ENCODE data around the gene CUEDC1. TPM values are rescaled to one million over a fixed set of nuclear protein-coding genes. Genes with fewer than 3 reads are reported as not detected.

The CUEDC1 gene
- total RNA-seq, 4 donors from 2014 or later, result 30.3 to 72.2 (median 51.2) TPM

DNA sequence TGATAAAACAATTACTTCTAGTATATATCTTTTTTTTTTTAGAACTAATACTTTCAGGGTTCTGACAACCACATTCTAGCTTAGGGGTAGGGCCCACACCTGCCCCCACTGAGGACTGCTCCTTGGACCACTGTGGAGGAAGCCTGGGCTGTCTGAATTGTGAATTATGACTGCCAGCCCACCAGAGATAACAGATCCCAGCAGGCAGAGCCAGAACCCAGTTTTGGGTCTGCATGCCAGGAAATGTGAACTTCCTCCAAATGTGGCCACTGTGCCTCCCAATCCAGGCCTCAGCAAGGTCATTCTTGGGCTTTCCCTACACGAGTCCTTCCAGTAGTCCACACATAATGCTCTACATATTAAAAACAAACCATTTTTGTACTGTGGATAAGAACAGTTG lies 16.9 kb upstream of the CUEDC1 start:
- 44% methylated on average over 1 of the region's 1 CpG for WGBS
- Histone ChIP-seq H3K36me3 (peaks cover 28 to 61% (median 44%) of the 10 kb centered on the region in 4 donors), H3K4me1 (peaks cover 24 to 31% (median 24%) of the 10 kb centered on the region in 4 donors), H3K4me3 (no peak overlapping the region), H3K27ac (replicated peaks in 1 of 4) (no peak overlapping the region), H3K27me3 (no peaks in the 10 kb centered on the region), H3K9me3 (no peaks in the 10 kb centered on the region)
- TF ChIP-seq, protein P1, sequence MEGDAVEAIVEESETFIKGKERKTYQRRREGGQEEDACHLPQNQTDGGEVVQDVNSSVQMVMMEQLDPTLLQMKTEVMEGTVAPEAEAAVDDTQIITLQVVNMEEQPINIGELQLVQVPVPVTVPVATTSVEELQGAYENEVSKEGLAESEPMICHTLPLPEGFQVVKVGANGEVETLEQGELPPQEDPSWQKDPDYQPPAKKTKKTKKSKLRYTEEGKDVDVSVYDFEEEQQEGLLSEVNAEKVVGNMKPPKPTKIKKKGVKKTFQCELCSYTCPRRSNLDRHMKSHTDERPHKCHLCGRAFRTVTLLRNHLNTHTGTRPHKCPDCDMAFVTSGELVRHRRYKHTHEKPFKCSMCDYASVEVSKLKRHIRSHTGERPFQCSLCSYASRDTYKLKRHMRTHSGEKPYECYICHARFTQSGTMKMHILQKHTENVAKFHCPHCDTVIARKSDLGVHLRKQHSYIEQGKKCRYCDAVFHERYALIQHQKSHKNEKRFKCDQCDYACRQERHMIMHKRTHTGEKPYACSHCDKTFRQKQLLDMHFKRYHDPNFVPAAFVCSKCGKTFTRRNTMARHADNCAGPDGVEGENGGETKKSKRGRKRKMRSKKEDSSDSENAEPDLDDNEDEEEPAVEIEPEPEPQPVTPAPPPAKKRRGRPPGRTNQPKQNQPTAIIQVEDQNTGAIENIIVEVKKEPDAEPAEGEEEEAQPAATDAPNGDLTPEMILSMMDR (IDR thresholded peaks at IDR 0.05), result no peak
- TF ChIP-seq POLR2AphosphoS5 (IDR thresholded peaks at IDR 0.05) (no peak), POLR2A (IDR thresholded peaks at IDR 0.05; ENCODE audit: low read depth) (no peak), EP300 (IDR thresholded peaks at IDR 0.05) (no peak)
- peak; percentile 50 for DNase-seq (ENCODE audit: extremely low spot score)
- intact Hi-C loops (cut with DNase I), result no loop called here

DNA sequence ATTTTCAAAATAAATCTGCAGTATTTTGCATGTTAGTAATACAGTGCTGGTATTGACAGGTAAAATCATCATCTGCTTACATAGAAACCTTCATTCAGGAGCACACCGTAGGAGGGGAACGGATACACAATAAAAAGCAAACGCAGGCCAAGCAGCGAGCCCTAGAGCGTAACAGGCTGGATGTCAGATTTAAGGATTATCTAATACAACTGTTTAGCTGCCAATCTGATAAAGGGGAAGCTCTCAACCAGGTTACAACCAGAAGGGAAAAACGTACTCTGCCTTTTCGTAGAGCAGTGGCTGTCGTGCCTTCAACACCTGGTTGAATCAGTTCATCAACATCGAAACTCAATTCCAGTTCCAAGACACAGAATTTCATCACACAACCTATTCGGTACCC lies 16.4 kb upstream of the CUEDC1 start:
- DNase-seq (ENCODE audit: extremely low spot score), result peak; percentile 50
- 73% methylated on average over 10 of the region's 10 CpGs for WGBS
- TF ChIP-seq EP300 (IDR thresholded peaks at IDR 0.05), result no peak
- TF ChIP-seq POLR2AphosphoS5 (IDR thresholded peaks at IDR 0.05), result no peak
- peaks cover 19 to 31% (median 23%) of the 10 kb centered on the region in 4 donors for H3K4me1 ChIP-seq
- no peak overlapping the region for H3K27ac ChIP-seq (replicated peaks in 1 of 4)
- H3K27me3 ChIP-seq, result no peaks in the 10 kb centered on the region
- intact Hi-C loops (cut with DNase I), result no loop called here
- H3K9me3 ChIP-seq, result no peaks in the 10 kb centered on the region
- peaks cover 22 to 55% (median 39%) of the 10 kb centered on the region in 4 donors for H3K36me3 ChIP-seq
- H3K4me3 ChIP-seq, result no peak overlapping the region

DNA sequence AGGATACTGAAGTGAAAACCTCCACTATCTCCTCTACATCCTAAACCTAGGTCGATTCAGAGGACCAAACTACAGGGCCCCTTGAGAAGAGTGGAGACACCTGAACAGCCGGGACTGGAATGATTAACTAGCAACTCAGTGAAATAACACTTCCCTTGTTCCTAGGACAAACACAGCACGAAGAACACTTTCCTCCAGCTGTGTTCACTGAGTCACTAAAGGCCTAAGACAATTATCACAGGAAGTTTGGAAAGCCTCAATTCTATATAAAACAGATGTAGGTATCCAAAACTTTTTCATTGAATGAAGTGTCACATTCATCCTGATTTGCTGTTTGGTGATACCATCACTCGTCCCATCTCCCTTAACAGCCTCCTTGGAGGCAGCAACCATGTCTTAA lies 15.5 kb upstream of the CUEDC1 start:
- Histone ChIP-seq H3K36me3 (peaks cover 19 to 47% (median 30%) of the 10 kb centered on the region in 4 donors), H3K4me3 (no peak overlapping the region), H3K9me3 (no peaks in the 10 kb centered on the region), H3K4me1 (peaks cover 14 to 30% (median 14%) of the 10 kb centered on the region in 4 donors), H3K27ac (replicated peaks in 1 of 4) (peak overlapping the region in 1 of 4 donors; percentile 15), H3K27me3 (no peaks in the 10 kb centered on the region)
- intact Hi-C loops (cut with DNase I), result no loop called here
- 50% methylated on average over 4 of the region's 4 CpGs for WGBS
- DNase-seq (ENCODE audit: extremely low spot score), result peak; percentile 57
- TF ChIP-seq POLR2AphosphoS5 (IDR thresholded peaks at IDR 0.05) (no peak), EP300 (IDR thresholded peaks at IDR 0.05) (no peak), POLR2A (IDR thresholded peaks at IDR 0.05; ENCODE audit: low read depth) (no peak)
- TF ChIP-seq, protein P1 (IDR thresholded peaks at IDR 0.05), result no peak

GRCh38 chr17:57968456-57968855 lies 13.2 kb upstream of the CUEDC1 start:
- DNase-seq (ENCODE audit: extremely low spot score), result peak; percentile 42
- H3K4me3 ChIP-seq, result no peak overlapping the region
- H3K27me3 ChIP-seq, result no peaks in the 10 kb centered on the region
- peaks cover 7 to 25% (median 12%) of the 10 kb centered on the region in 4 donors for H3K36me3 ChIP-seq
- TF ChIP-seq POLR2AphosphoS5 (IDR thresholded peaks at IDR 0.05), result no peak
- intact Hi-C loops (cut with DNase I), result no loop called here
- 67% methylated on average over 1 of the region's 1 CpG for WGBS
- no peaks in the 10 kb centered on the region for H3K9me3 ChIP-seq
- H3K27ac ChIP-seq (replicated peaks in 1 of 4), result no peak overlapping the region
- H3K4me1 ChIP-seq, result peaks cover 0 to 13% (median 0%) of the 10 kb centered on the region in 4 donors

DNA sequence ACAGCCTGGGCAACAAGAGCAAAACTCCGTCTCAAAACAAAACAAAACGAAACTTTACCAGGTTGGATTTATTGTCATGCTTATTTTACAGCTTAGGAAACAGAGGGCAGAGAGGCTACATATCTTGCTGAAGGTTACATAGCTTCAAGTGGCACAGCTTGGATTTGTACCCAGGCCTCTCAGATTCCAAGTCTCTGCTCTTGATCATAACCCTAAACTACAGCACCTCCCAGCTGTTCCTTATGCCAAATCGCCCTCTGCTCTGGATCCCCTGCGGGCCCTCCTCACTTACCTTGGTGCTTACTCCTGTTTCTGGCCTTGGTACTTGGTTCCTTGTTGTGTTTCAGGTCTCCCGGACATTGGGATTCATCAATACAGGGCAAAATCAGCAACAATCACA lies 11.7 kb upstream of the CUEDC1 start:
- WGBS, result 94% methylated on average over 5 of the region's 5 CpGs
- peak; percentile 77 for DNase-seq (ENCODE audit: extremely low spot score)
- no peak overlapping the region for H3K27ac ChIP-seq (replicated peaks in 1 of 4)

More for the DNA sequence above, 11.7 kb upstream of the CUEDC1 start:
- H3K4me1 ChIP-seq, result peaks cover 0 to 5% (median 0%) of the 10 kb centered on the region in 4 donors
- no peak overlapping the region for H3K4me3 ChIP-seq
- intact Hi-C loops (cut with DNase I), result no loop called here
- no peak for TF ChIP-seq EP300 (IDR thresholded peaks at IDR 0.05)
- TF ChIP-seq, protein P1 (IDR thresholded peaks at IDR 0.05), result no peak
- no peak for TF ChIP-seq POLR2A (IDR thresholded peaks at IDR 0.05; ENCODE audit: low read depth)
- TF ChIP-seq POLR2AphosphoS5 (IDR thresholded peaks at IDR 0.05), result no peak
- H3K36me3 ChIP-seq, result peaks cover 0 to 10% (median 4%) of the 10 kb centered on the region in 4 donors
- no peaks in the 10 kb centered on the region for H3K9me3 ChIP-seq
- H3K27me3 ChIP-seq, result no peaks in the 10 kb centered on the region
